ENCODE data around the gene PYM1. TPM values are rescaled to one million over a fixed set of nuclear protein-coding genes. Genes with fewer than 3 reads are reported as not detected.

Gene PYM1
- total and polyA plus RNA-seq, 2 of the 13 experiments (the other 11 are each of a cell fraction or from before 2014, with no cell fraction given): 44.0 to 51.8 TPM

GRCh38 chr12:55927588-55928502 lies at the start of gene PYM1 (continued):
- TF ChIP-seq ZHX2 (IDR thresholded peaks at IDR 0.05; ENCODE audit: low read depth) (no peak), ZHX2 (CRISPR knock-in tag; IDR thresholded peaks at IDR 0.05; ENCODE audit: borderline replicate concordance) (0 out of 2 replicates have a peak, but pooled peaks have one; percentile 11), AHR (CRISPR knock-in tag; IDR thresholded peaks at IDR 0.05) (no peak), GABPA (IDR thresholded peaks at IDR 0.05; ENCODE audit: low read depth, low read length) (peak; percentile 10; the same call in 1 of the 2 replicates), GABPA (CRISPR knock-in tag; IDR thresholded peaks at IDR 0.05; ENCODE audit: low read depth) (peak; percentile 52), NPAS2 (CRISPR knock-in tag; IDR thresholded peaks at IDR 0.05; ENCODE audit: borderline replicate concordance) (no peak), PATZ1 (CRISPR knock-in tag; IDR thresholded peaks at IDR 0.05) (peak; percentile 28), PHF21A (CRISPR knock-in tag; IDR thresholded peaks at IDR 0.05) (peak; percentile 49; the same call in 1 of the 2 replicates), ZNF552 (CRISPR knock-in tag; IDR thresholded peaks at IDR 0.05; ENCODE audit: borderline replicate concordance) (peak; percentile 89; the same call in 1 of the 2 replicates), ZNF543 (CRISPR knock-in tag; IDR thresholded peaks at IDR 0.05) (no peak; the same call in 1 of the 2 replicates), PHF8 (CRISPR knock-in tag; IDR thresholded peaks at IDR 0.05) (peak; percentile 74), ZNF331 (CRISPR knock-in tag; IDR thresholded peaks at IDR 0.05) (no peak), ZNF556 (CRISPR knock-in tag; IDR thresholded peaks at IDR 0.05; ENCODE audit: borderline replicate concordance) (0 out of 2 replicates have a peak, but pooled peaks have one; percentile 16), ATF7 (IDR thresholded peaks at IDR 0.05) (no peak), ATF7 (CRISPR knock-in tag; IDR thresholded peaks at IDR 0.05) (no peak), KLF15 (CRISPR knock-in tag; IDR thresholded peaks at IDR 0.05; ENCODE audit: borderline replicate concordance) (0 out of 2 replicates have a peak, but pooled peaks have one; percentile 13), HDAC1 (CRISPR knock-in tag; IDR thresholded peaks at IDR 0.05) (no peak; the same call in 1 of the 2 replicates), ZNF607 (CRISPR knock-in tag; IDR thresholded peaks at IDR 0.05; ENCODE audit: borderline replicate concordance) (no peak)
- TF ChIP-seq, protein P1, sequence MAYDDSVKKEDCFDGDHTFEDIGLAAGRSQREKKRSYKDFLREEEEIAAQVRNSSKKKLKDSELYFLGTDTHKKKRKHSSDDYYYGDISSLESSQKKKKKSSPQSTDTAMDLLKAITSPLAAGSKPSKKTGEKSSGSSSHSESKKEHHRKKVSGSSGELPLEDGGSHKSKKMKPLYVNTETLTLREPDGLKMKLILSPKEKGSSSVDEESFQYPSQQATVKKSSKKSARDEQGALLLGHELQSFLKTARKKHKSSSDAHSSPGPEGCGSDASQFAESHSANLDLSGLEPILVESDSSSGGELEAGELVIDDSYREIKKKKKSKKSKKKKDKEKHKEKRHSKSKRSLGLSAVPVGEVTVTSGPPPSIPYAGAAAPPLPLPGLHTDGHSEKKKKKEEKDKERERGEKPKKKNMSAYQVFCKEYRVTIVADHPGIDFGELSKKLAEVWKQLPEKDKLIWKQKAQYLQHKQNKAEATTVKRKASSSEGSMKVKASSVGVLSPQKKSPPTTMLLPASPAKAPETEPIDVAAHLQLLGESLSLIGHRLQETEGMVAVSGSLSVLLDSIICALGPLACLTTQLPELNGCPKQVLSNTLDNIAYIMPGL (CRISPR knock-in tag; IDR thresholded peaks at IDR 0.05; ENCODE audit: borderline replicate concordance in 1 of 2, low read depth in 1 of 2): peak; percentile 27 to 88; a peak in 2 of 4 replicates

Data from HepG2 (cell line).